Natural killer cell treated with Interleukin-12 subunit alpha and Interleukin-12 subunit beta and Interleukin-15 and Interleukin-18, amount 100 ng/mL, for 72 hours (primary cell): Measurements from ENCODE around the gene NDOR1. TPM values are rescaled to one million over a fixed set of nuclear protein-coding genes. Genes with fewer than 3 reads are reported as not detected.
"Not testable (repeated sequence)": the region's sequence is repeated elsewhere in the genome, so short reads cannot be mapped to it uniquely, and the experiment has no call there.

Experiments used
- ATAC-seq, 2 donors: fragments of 150-1000 bp; cut with Tn5 transposase in 1 of 2; sonication (Bioruptor Pico), chemical (Tn5 transposase) in 1 of 2; 2 replicates each; pipeline ENCODE4 v1.10.0; 2021
- DNase-seq: peaks from one replicate; pipeline ENCODE4 v3.0.0; 2022; ENCODE audit warnings: low spot score
- H3K27ac Mint-ChIP-seq, 2 donors: 1 replicate in 1 of 2; 2 replicates in 1 of 2; pipeline ENCODE4 v1.8.0; 2022; ENCODE audit warnings: mixed read lengths in 2 of 2, mild to moderate bottlenecking in 1 of 2, moderate library complexity in 1 of 2
- H3K27me3 Mint-ChIP-seq, 2 donors: 1 replicate in 1 of 2; 2 replicates in 1 of 2; pipeline ENCODE4 v1.8.0; 2022; ENCODE audit warnings: mixed read lengths in 2 of 2
- H3K36me3 Mint-ChIP-seq: one replicate; pipeline ENCODE4 v1.8.0; 2022; ENCODE audit warnings: mixed read lengths
- H3K4me1 Mint-ChIP-seq, 2 donors: 1 replicate in 1 of 2; 2 replicates in 1 of 2; pipeline ENCODE4 v1.8.0; 2022; ENCODE audit warnings: low read depth in 2 of 2, mixed read lengths in 2 of 2, mild to moderate bottlenecking in 1 of 2
- H3K4me3 Mint-ChIP-seq: one replicate; pipeline ENCODE4 v1.8.0; 2022; ENCODE audit warnings: mixed read lengths
- H3K9me3 Mint-ChIP-seq: 2 replicates; pipeline ENCODE4 v1.8.0; 2022; ENCODE audit warnings: mixed read lengths
- total RNA-seq, 2 donors: library from RNA; stranded (reverse); gene quantifications; one replicate each; pipeline ENCODE4 v1.2.3, GENCODE V29; 2022

NDOR1 gene
- total RNA-seq, 2 donors from 2014 or later, result 33.0 to 81.9 TPM

GRCh38 chr9:137236238-137236935 lies 30.9 kb downstream of the NDOR1 start:
- H3K27ac Mint-ChIP-seq, result no peak overlapping the region

GRCh38 chr9:137236936-137237421 lies 31.5 kb downstream of the NDOR1 start:
- H3K4me3 Mint-ChIP-seq, result no peak overlapping the region
- DNase-seq, result no peak
- H3K27ac Mint-ChIP-seq, result no peak overlapping the region

More at GRCh38 chr9:137236238-137236935, 30.9 kb downstream of the NDOR1 start:
- Mint-ChIP-seq H3K36me3 (no peaks in the 10 kb centered on the region), H3K27me3 (peaks cover 0 to 6% of the 10 kb centered on the region in 2 donors), H3K4me3 (no peak overlapping the region), H3K4me1 (peaks cover 5 to 9% of the 10 kb centered on the region in 2 donors), H3K9me3 (no peaks in the 10 kb centered on the region)
- DNase-seq, result peak; percentile 87
- ATAC-seq, result peak; percentile 20 to 21

GRCh38 chr9:137237759-137238726 lies 32.5 kb downstream of the NDOR1 start:
- Mint-ChIP-seq H3K27me3 (peaks cover 0 to 6% of the 10 kb centered on the region in 2 donors), H3K4me3 (no peak overlapping the region), H3K27ac (no peak overlapping the region), H3K4me1 (peaks cover 10 to 18% of the 10 kb centered on the region in 2 donors), H3K36me3 (peaks cover 5% of the 10 kb centered on the region), H3K9me3 (no peaks in the 10 kb centered on the region)
- DNase-seq (no peak), ATAC-seq (no peak)

More at GRCh38 chr9:137236936-137237421, 31.5 kb downstream of the NDOR1 start:
- no peaks in the 10 kb centered on the region for H3K9me3 Mint-ChIP-seq
- H3K36me3 Mint-ChIP-seq, result no peaks in the 10 kb centered on the region
- peaks cover 5 to 9% of the 10 kb centered on the region in 2 donors for H3K4me1 Mint-ChIP-seq
- ATAC-seq, result no peak
- peaks cover 0 to 6% of the 10 kb centered on the region in 2 donors for H3K27me3 Mint-ChIP-seq

GRCh38 chr9:137239541-137240200 lies 34.2 kb downstream of the NDOR1 start:
- Mint-ChIP-seq H3K27ac (peak overlapping the region; percentile 30 to 39), H3K4me1 (peaks cover 15 to 22% of the 10 kb centered on the region in 2 donors), H3K4me3 (peak overlapping the region; percentile 68)
- DNase-seq, H3K9me3 Mint-ChIP-seq, H3K36me3 Mint-ChIP-seq, ATAC-seq, H3K27me3 Mint-ChIP-seq: not testable (repeated sequence)

- Mint-ChIP-seq H3K4me3 (peak overlapping the region; percentile 68), H3K27ac (peak overlapping the region; percentile 81 to 92), H3K4me1 (peaks cover 15 to 22% of the 10 kb centered on the region in 2 donors), H3K9me3 (no peaks in the 10 kb centered on the region), H3K36me3 (peaks cover 5% of the 10 kb centered on the region), H3K27me3 (peaks cover 0 to under 1% of the 10 kb centered on the region in 2 donors)
- no peak for DNase-seq
- peak; percentile 1 to 41 for ATAC-seq
Measured at GRCh38 chr9:137240318-137240840, 34.9 kb downstream of the NDOR1 start.

- H3K36me3 Mint-ChIP-seq, result peaks cover 5% of the 10 kb centered on the region
- ATAC-seq, result peak; percentile 85 to 87
Measured at GRCh38 chr9:137240841-137241489, 35.5 kb downstream of the NDOR1 start, which contains the start of gene TUBB4B. TSS of gene TUBB4B (plus strand) at chr9:137241287. CDS start at chr9:137241361, 74 bp downstream.

GRCh38 chr9:137241490-137242268 lies 36.2 kb downstream of the NDOR1 start:
- ATAC-seq, result peak; percentile 51 to 67
- H3K4me3 Mint-ChIP-seq, result peak overlapping the region; percentile 88
- no peaks in the 10 kb centered on the region for H3K9me3 Mint-ChIP-seq
- peak overlapping the region; percentile 81 to 92 for H3K27ac Mint-ChIP-seq
- DNase-seq, result peak; percentile 86
- no peaks in the 10 kb centered on the region for H3K27me3 Mint-ChIP-seq
- H3K4me1 Mint-ChIP-seq, result peaks cover 15 to 22% of the 10 kb centered on the region in 2 donors
- peaks cover 5% of the 10 kb centered on the region for H3K36me3 Mint-ChIP-seq

More at GRCh38 chr9:137240841-137241489, 35.5 kb downstream of the NDOR1 start, which contains the start of gene TUBB4B:
- H3K27me3 Mint-ChIP-seq, result no peaks in the 10 kb centered on the region
- H3K27ac Mint-ChIP-seq, result peak within 1 kb of the TSS; percentile 81 to 92
- peak within 1 kb of the TSS; percentile 88 for H3K4me3 Mint-ChIP-seq
- DNase-seq, result peak; percentile 99
- no peaks in the 10 kb centered on the region for H3K9me3 Mint-ChIP-seq
- H3K4me1 Mint-ChIP-seq, result peaks cover 15 to 22% of the 10 kb centered on the region in 2 donors

GRCh38 chr9:137242269-137243203 lies 37.0 kb downstream of the NDOR1 start:
- H3K36me3 Mint-ChIP-seq, result peaks cover 5% of the 10 kb centered on the region
- no peaks in the 10 kb centered on the region for H3K9me3 Mint-ChIP-seq
- no peaks in the 10 kb centered on the region for H3K27me3 Mint-ChIP-seq
- ATAC-seq (no peak), DNase-seq (no peak)
- peak overlapping the region; percentile 55 to 91 for H3K27ac Mint-ChIP-seq
- peaks cover 15 to 22% of the 10 kb centered on the region in 2 donors for H3K4me1 Mint-ChIP-seq
- peak overlapping the region; percentile 87 for H3K4me3 Mint-ChIP-seq

GRCh38 chr9:137243266-137243625 lies 37.7 kb downstream of the NDOR1 start:
- not testable (repeated sequence) for ATAC-seq, H3K27me3 Mint-ChIP-seq, H3K9me3 Mint-ChIP-seq, DNase-seq, H3K36me3 Mint-ChIP-seq
- peak overlapping the region; percentile 87 for H3K4me3 Mint-ChIP-seq
- peaks cover 15 to 21% of the 10 kb centered on the region in 2 donors for H3K4me1 Mint-ChIP-seq
- peak overlapping the region; percentile 55 to 91 for H3K27ac Mint-ChIP-seq

- DNase-seq (no peak), ATAC-seq (no peak)
- H3K9me3 Mint-ChIP-seq, result no peaks in the 10 kb centered on the region
- peaks cover 5% of the 10 kb centered on the region for H3K36me3 Mint-ChIP-seq
- peaks cover 13 to 19% of the 10 kb centered on the region in 2 donors for H3K4me1 Mint-ChIP-seq
- H3K4me3 Mint-ChIP-seq, result peak overlapping the region; percentile 87
- no peaks in the 10 kb centered on the region for H3K27me3 Mint-ChIP-seq
- peak overlapping the region in 1 of 2 donors; percentile 91 for H3K27ac Mint-ChIP-seq
Measured at GRCh38 chr9:137243626-137244485, 38.4 kb downstream of the NDOR1 start.
